ENCODE data around the gene SLC6A17.

Gene SLC6A17

DNA sequence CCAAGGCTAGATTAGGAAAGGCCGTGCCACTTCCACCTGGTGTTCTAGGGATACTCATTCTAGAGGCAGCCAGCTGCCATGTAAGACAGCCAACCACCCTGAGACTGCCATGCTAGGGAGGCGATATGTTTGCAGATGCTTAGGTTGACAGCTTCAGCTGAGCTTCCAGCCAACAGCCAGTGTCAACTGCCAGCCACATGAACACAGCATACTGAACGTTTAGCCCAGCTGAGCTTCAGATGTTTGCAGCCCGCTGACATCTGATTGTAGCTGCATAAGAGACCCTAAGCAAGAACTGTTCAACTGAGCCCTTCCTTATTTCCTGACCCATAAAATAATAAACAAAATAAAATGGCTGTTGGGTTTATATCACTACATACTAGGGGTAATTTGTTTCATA, 54.9 kb downstream of the SLC6A17 start:
- DNase-seq (ENCODE audit: low read depth): no peak

DNA sequence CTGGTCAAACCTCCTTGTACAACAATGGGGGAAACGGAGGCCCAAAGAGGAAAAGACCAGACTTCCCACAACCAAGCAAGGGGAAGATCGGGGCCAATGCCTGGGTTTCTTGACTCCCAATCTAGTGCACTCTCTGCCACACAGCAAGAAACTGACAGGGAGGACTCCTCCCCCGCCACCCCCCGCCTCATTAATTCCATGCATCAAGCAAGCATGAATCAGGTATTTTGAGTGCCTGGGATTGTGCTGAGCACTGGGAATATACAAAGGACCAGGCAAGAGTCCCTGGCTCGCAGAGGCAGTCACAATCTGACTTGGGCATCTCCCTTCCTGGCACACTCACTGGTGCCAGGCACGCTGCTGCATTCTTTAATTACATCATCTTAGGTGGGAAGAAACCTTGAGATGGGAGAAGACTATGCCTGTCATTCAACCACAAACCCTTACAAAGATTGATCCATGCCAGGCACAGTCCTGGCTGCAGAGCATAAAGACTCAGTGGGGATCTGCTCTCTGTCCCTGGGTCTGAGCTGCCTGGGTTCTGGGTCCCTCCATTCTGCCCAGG, 55.4 kb downstream of the SLC6A17 start:
- DNase-seq (ENCODE audit: low read depth): no peak

DNA sequence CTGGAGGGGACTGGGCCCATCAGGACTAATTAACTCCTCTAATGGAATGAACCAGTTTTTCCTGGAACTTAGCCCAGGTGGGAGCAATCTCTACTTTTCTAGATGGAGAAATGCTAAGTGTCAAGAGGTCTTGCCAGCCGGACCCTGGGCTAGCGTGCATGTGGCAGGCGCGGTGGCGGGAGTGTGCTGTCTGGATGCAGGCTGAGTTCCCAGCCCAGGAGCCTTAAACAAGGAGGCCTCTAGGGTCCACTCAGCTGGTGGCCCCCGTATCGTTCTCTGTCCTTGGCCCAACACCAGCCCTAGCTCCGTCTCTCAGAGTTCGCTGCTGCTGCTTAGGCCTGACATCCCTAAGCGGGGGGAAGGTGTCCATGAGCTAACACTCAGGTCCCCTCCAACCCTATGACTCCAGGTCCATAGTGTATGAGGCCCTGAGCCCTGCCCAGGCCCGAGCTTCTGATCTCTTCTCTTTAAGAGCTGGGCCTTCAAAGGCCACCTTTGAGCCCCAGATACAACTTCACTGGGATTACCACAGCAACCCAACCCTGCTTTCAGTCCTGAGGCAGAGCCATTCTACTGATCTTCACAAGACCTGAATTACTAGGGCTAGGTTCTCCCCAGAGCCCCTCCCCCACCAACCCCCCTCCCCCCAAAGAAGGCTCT, 56.1 kb downstream of the SLC6A17 start:
- no peak for DNase-seq (ENCODE audit: low read depth)

DNA sequence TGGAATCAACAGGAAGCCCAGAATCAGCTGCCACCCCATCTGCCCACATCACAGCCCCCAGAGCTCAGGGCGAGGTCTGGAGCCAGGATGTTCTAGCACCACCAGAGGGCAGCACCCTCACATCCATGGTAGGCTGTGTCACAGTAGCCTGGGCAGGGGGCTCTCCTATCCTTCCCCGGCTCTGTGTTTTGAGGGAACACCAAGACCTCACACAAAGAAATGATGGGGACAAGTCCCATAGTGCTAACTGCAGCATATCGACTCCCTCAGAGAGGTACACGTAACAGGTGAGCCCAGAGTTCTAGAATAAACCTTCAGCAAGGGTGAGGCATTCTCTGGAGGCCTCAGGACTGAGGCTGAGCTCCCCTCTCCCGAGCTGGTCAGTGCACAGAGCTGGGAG, 57.5 kb downstream of the SLC6A17 start:
- no peak for DNase-seq (ENCODE audit: low read depth)

DNA sequence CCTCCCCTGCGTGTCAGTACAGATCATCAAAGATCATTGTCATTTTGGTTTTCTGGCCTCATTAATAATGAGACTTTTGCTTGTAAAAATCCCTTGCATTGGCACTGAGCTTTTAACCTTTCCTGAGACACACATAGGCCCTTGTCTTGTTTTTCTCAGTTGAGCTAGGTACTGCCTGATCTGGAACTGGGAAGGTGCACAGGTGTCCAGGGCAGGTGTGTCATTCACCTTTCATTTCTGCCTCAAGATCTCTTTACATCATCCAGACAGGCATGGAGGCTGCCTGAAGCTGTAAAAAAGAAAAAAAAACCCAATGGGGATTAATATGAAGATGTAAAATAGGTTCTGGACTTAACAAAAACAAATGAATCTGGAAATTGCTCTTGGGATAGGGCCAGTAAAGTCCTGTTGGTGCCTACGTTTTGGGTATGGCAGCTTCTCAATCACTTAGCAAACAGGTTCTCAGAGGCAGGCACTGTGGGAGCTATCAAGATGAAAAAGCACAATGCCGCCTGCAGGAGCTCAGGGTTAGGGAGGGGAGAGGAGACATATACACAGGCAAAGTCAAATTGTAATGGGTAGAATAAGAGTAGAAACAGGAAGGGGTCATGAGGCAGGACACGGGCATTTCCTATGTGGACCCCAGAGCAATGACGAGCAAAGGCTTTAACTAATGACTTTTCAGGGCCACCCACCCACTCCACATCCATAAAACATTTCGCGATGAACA, 58.8 kb downstream of the SLC6A17 start:
- DNase-seq (ENCODE audit: low read depth): no peak

DNA sequence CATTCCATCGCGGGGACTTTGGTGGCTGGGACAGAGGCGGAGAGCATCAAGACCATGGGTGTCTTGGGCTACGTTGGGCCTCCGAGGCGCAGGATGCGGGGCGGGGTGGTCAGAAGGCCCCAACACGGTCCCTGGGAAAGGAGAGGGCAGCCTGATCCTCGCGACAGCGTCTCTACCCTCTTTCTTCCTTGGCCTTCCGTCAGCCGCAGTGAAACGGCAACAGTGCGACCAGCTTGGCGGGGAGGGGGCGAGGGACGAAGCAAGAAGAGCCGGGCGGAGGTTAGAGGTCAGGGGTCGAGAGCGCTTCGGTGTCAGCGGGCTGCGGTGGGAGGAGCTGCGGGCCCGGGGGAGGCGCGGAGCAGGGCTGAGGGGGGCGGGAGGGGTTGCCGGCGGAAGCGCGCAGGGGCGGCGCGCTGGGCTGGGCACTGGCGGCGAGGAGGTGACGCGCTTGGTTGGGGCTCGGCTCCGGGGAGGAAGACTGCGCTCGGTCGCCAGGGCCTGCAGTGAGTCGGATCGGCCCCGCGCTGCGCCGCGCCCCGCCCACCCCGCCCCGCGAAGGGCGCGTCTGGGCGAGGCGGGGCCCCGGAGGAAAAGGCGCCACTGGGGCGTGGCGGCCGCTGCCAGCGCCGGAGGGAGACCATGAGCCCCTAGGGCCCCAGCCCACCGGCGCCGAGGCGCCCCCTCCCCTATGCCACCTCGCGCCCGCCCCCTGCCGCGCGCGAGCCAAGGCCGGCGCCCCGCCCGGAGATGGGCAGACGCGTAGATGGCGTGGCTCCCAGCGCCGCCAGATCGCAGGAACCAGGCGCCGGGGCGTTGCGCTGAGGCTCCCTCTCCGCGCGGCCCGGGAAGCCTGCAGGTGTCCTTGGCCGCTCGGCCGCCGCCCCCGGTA, 59.7 kb downstream of the SLC6A17 start, which contains the start of gene KCNC4:
KCNC4 (plus strand) TSS at position 600 of the 889 bp plus-strand sequence. CDS start 1,186 bp downstream, outside the sequence.
- no peak for DNase-seq (ENCODE audit: low read depth)

DNA sequence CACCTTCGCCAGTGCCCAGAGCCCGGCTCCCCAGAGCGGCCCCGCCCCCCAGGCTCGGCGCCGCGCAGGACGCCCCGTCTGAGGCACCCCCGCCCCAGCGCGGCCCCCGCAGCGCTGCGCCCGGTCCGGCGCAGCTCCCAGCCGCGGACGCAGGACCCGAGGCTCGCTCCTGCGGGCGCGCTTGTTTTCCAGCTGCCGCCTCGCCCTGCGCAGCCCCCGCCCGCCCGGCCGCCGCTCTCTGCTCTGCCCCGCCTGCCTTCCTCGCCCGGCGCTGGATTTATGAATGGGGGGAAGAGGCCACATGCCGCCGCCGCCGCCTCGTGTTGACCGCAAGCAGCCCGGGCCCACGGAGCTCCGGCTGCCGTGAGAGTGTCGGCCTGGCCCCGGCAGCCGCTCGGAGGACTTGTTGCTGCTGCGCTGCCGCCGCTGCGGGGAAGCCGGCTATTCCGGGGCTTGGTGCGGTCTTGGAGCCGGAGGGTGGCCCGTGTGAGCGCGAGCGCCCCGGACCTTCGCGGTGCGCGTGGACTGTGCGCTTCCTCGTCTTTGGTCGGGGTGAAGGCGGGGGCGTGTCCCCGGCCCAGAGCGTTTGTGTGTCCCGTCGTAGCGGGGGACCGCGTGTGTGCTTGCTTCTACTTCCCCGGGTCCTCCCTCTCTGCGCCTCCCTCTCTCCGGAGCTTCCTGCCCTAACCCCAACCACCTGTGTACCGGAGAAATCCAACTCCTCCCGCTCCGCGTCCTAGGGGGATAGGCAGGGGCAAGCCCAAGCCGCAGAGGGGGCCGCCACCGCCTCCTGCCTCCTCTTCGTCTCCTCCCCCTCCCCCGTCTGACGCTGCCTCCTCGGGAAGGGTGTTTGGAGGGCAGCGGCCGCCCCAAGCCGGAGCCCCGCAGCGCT, 60.6 kb downstream of the SLC6A17 start:
- DNase-seq (ENCODE audit: low read depth): no peak

DNA sequence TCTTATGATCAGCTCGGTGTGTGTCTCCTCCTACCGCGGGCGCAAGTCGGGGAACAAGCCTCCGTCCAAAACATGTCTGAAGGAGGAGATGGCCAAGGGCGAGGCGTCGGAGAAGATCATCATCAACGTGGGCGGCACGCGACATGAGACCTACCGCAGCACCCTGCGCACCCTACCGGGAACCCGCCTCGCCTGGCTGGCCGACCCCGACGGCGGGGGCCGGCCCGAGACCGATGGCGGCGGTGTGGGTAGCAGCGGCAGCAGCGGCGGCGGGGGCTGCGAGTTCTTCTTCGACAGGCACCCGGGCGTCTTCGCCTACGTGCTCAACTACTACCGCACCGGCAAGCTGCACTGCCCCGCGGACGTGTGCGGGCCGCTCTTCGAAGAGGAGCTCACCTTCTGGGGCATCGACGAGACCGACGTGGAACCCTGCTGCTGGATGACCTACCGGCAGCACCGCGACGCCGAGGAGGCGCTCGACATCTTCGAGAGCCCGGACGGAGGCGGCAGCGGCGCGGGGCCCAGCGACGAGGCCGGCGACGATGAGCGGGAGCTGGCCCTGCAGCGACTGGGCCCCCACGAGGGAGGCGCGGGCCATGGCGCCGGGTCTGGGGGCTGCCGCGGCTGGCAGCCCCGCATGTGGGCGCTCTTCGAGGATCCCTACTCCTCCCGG, 61.3 kb downstream of the SLC6A17 start:
- no peak for DNase-seq (ENCODE audit: low read depth)

DNA sequence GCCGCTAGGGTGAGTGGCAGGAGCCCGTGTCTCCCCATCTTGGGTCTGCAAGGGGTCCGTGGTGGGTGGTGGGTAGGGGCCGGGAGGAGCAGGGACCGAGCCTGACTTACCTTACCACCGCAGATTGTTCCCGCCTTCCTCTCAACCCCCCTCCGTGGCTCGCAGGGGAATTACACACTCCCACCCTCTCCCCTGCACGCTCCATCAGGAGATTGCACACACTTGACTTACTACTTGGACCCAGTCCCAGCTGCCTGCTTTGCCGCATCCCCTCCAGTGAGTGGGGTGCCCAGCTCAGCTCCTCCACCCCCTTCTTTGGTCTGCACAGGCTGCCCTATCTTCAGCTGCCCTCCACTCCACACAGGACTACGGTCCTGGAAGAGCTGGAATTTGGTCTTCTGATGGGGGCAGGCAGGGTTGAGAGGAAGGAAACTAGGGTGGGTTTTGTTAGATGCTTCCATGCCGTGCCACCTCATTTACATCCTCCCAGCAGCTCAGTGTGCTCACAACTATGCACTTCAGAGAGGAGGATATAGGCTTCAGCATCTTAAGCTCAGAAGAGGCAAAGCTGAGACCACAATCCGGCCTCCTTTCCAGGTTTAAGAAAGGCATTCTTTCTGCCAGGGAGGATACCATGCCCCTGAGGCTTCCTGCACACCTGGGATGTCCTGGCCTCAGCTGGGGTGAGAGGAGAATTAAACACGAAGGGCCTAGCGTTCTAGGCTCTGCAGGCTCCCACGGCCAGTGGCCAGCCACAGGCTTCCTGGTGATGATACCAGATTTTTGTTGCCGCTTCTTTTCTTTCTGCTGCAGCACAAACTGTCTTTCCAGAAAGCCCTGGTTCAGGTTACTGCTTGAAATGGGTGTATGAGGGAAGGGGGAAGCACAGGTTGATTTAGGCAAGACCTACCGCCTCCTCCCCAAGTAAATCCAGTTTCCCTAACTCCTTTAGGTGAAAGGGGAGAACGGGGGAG, 62.2 kb downstream of the SLC6A17 start:
- no peak for DNase-seq (ENCODE audit: low read depth)

DNA sequence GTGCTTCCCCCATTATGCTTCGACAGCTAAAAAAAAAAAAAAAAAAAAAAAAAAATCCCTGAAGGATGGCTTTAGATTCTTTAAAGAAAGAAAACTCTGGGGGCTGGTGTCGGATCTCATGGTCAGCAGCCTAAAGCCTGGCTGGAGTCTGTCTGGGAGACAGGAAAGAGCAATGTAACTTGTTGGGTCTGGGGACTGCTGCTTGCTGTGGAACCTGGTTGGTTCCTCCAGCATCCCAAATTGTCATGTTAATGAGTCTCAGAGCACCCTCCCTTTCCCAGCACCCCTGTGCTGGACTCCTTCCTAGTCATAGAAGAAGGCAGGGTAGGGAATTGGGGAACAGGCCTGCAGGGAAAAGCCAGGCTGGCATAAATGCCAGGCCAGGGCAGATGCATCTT, 62.8 kb downstream of the SLC6A17 start:
- DNase-seq (ENCODE audit: low read depth): no peak

DNA sequence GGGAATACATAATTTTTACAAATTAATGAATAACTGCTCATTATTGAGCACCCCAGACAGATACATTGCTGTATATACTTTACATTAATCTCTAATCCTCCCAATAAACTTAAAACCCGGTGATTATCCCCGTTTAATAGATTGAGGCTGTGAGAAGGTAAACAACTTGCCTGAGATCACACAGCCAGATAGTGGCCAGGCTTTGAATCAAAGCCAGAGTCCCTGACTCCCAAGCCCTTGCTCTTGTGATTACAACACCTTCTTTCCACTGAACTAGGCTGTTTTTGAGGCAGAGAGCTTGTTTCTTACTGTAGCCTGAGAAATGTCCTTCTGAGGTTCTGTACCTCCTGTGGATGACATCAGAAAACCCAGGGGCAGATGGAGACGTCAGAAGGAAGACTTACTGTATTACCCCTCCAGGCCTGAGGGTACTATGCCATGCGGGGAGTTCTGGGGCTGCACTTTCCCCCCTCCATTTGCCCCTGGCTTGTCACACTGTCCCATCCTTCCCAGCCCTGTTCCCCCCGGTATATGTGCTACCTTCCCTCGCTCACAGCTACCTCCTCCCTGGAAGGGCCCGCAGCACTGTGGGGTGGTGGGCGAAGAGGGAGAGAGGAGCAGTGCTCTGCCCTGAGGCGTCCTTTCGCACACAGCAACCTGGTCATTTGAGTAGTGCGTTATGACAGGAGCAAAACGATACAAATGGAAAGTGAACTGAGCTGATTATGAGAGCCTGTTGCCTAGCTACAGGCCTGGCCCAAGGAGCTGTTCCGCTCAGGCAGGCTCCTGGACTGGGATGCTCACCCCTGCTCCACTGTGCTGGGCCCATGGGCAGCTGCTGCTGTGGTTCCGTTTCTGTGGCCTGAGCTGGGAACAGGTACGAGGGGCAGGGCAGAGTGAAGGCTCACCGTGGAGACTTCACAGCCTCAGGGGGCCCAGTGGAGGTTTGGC, 64.4 kb downstream of the SLC6A17 start:
- DNase-seq (ENCODE audit: low read depth): no peak

DNA sequence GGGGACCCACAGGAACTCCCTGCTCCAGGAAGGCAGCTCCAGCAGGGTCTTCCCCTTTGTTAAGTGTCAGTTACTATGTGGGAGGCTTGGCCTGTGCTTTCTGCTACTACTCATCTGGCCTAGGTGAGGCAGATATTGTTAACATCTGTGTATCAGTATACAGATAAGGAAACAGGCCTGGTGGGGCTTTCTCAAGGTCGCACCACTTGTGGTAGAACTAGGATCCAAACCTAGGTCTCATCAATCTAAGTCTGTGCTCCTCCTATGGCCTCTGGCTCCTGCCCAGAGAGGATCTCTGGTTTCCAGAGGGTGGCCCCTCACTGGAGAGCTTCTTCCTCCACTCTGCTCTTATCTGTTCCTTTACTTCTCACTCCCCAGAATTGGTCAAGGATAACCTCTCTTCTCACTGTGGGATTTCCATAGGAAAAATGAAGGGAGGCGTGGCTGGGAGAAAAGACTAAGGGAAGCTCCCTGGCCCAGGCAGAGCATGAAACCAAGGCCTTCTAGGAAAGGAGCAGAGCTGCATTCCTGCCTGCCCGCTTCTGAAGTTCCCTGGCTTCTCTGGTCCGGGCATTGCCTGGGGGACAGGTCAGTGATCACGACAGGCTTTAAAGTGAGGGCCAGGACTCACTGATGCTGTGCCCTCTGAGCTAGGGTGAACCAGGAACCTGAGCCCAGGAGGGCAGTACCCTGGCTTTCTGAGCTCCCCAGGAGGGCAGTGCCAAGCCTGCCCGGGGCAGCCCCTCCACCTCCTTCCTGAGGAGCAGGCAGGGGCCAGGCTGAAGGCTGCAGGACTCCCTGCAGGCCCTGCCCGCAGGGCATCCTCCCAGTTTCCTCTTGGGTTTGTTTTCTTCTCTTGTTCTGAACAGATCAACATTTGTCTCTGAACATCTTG, 65.6 kb downstream of the SLC6A17 start:
- DNase-seq (ENCODE audit: low read depth): no peak

DNA sequence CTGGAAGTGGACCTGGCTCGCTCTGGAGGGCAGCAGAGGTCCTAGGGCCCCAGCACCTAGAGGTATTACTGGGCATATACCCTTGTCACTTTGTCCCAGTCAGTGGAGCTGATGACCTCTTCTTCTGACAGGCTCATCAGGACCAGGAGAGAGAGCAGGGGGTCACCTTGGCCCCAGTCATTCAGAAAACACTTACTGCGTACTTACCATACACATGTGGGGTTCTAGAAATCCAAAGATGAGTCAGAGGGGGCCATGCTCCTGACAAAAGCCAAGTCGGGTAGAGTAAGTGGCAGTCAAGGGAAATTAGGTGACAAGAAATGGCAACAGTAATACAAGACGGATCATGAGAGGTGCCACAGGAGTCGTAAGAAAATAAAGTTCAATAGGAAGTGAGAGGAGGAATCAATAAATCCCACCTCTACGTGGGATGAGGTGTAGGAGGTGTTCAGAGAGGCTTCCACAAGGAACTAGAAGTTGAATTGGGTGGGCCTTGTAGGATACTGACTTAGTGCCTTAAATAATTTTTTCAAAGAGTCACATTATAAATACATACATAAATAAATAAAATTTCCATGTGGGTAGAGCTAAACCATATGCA, 66.7 kb downstream of the SLC6A17 start:
- no peak for DNase-seq (ENCODE audit: low read depth)

DNA sequence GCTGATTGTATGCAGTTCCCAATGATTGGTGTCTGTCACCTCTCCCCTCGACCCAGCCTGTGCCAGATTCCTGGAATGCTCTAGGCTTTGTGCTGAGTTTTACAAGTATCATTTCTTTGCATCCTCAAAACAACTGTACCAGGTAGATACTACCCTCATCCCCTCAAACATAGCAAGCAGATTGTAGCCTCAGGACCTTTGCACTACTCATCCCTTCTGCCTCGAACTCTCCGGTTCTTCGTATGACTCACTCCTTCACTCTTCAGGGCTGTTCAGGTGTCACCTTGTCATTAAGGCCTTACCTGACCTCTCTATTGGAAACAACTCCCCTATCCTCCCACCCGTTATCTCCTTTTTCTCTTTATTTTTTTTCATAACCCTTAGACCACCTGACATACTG, 67.8 kb downstream of the SLC6A17 start:
- no peak for DNase-seq (ENCODE audit: low read depth)

DNA sequence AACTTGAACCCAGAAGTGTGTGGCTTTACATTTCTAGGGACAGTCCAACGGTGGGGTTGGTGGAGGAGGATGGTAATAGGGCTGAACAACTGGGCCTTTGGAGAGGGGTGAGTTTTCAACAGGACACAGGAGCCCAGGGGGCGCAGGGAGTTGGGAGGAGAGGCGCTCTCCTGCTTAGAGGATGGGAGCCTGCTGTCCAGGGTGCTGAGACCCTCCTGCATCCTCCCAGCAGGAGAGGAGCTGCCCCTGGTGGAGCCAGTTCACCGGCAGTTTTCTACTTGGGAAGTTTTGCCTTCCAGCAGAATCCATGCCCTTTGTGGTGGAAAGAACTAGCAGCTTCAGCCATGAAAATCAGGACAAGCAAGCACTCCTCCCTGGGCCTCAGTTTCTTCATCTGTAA, 68.4 kb downstream of the SLC6A17 start:
- DNase-seq (ENCODE audit: low read depth): no peak

DNA sequence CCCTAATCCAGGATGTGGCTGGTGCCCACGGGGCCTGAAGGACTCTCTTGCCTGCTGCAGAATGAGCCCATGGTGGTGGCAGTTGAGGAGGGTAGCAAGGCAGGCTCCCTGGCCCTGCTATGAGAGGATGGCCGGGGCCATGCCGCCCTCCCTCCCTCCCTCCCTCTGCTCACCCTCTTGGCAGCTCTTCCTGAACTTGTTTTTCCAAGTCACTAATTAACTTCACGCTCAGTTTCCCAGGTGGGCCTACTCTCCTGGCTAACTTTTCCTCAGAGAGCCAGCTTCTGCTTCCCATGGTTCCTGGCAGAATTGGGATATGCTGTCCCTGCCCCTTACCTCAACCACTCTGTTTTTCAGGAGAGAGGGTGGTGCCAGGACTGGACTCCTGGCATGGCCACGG, 70.0 kb downstream of the SLC6A17 start:
- no peak for DNase-seq (ENCODE audit: low read depth)

DNA sequence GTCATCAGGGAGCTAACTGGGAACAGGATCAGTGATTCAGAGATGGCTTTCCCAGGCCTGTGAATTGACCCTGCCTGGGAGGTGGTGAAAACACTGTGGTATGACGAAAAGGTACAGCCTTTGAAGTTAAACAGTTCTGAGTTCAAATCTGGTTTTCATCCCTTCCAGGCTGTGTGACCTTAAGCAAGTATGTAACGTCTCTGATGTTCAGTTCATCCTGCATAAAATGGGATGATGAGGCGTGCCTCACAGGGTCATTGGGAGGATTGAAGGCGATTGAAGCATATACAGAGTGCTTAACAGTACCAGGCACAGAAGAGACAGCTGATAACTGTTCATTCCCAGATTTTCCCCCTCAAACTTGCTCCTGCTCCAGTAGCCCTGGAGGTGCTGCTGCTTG, 70.8 kb downstream of the SLC6A17 start:
- DNase-seq (ENCODE audit: low read depth): no peak
